Measurements from ENCODE around the gene CCDC60.

The CCDC60 gene

DNA sequence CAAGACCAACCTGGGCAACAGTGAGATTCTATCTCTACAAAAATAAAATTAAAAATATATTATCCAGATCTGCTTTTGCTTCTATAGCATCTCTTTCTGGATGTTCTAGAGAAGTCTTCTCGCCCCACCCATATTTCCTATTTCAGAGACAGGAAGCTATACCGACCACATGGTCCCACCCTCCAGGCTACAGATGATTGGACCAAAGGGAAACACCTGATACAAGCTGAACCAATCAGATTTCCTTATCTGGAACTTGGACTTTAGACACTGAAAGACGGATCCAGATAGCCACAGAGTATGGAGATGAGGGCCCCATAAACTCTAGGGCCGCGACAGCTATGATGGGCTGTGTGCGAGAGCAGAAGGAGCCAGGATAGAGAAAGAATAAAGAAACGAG, 48.7 kb downstream of the CCDC60 start:
- H3K27ac ChIP-seq: no peak overlapping the region
- no peak overlapping the region for H3K4me3 ChIP-seq (ENCODE audit: low read depth in 1 of 2, low read length in 1 of 2)
- no peaks in the 10 kb centered on the region for H3K27me3 ChIP-seq
- H3K9me3 ChIP-seq: no peaks in the 10 kb centered on the region
- TF ChIP-seq, protein P1, sequence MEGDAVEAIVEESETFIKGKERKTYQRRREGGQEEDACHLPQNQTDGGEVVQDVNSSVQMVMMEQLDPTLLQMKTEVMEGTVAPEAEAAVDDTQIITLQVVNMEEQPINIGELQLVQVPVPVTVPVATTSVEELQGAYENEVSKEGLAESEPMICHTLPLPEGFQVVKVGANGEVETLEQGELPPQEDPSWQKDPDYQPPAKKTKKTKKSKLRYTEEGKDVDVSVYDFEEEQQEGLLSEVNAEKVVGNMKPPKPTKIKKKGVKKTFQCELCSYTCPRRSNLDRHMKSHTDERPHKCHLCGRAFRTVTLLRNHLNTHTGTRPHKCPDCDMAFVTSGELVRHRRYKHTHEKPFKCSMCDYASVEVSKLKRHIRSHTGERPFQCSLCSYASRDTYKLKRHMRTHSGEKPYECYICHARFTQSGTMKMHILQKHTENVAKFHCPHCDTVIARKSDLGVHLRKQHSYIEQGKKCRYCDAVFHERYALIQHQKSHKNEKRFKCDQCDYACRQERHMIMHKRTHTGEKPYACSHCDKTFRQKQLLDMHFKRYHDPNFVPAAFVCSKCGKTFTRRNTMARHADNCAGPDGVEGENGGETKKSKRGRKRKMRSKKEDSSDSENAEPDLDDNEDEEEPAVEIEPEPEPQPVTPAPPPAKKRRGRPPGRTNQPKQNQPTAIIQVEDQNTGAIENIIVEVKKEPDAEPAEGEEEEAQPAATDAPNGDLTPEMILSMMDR (IDR thresholded peaks at IDR 0.05): no peak
- H3K36me3 ChIP-seq: no peaks in the 10 kb centered on the region
- H3K4me1 ChIP-seq (ENCODE audit: control insufficient read depth in 1 of 2, insufficient read depth in 1 of 2, low read depth in 1 of 2, low read length in 1 of 2): no peaks in the 10 kb centered on the region

DNA sequence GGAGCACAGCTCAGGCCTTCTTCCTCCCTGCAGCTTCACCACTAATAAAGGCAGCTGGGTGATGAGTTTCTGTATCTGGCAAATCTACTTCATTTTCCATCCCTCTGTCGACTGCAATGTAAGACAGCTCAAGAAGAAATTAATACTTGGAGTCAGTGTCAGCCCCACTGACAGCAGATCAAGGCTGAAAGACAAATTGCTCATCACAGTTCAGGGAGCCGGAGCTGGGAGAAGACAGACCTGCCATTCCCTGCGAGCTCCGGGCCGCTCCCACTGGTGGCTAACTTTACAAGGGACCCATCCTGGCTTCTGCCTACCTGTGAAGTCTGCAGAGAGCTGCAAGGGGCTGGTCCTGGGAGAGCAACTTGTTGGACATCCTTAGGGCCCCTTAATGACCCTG, 49.8 kb downstream of the CCDC60 start:
- H3K9me3 ChIP-seq: no peaks in the 10 kb centered on the region
- no peaks in the 10 kb centered on the region for H3K27me3 ChIP-seq
- no peaks in the 10 kb centered on the region for H3K36me3 ChIP-seq
- H3K27ac ChIP-seq: no peak overlapping the region
- TF ChIP-seq, protein P1 (IDR thresholded peaks at IDR 0.05): no peak
- H3K4me1 ChIP-seq (ENCODE audit: control insufficient read depth in 1 of 2, insufficient read depth in 1 of 2, low read depth in 1 of 2, low read length in 1 of 2): no peaks in the 10 kb centered on the region
- no peak overlapping the region for H3K4me3 ChIP-seq (ENCODE audit: low read depth in 1 of 2, low read length in 1 of 2)

DNA sequence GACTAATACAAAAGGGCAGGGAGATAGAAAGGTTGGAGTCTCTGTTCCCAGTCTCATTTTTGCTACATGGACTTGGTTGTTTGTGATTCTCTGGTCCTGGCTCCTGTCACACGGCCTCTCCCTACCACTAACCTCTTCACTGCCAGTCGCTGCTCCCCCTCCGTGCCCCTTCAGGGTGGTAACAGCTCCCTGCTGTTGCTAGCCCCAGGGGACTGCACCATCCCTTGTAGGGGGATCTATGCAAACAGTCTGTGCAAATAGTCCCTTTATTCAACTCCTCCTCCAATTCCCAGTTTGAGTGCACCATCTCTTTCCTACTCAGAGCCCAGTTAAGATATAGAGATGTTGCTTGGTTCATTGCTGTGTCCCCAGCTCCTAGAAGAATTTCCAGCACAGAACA, 51.1 kb downstream of the CCDC60 start:
- H3K9me3 ChIP-seq: no peaks in the 10 kb centered on the region
- TF ChIP-seq, protein P1 (IDR thresholded peaks at IDR 0.05): no peak
- no peaks in the 10 kb centered on the region for H3K36me3 ChIP-seq
- no peaks in the 10 kb centered on the region for H3K4me1 ChIP-seq (ENCODE audit: control insufficient read depth in 1 of 2, insufficient read depth in 1 of 2, low read depth in 1 of 2, low read length in 1 of 2)
- H3K27me3 ChIP-seq: no peaks in the 10 kb centered on the region
- H3K4me3 ChIP-seq (ENCODE audit: low read depth in 1 of 2, low read length in 1 of 2): no peak overlapping the region
- H3K27ac ChIP-seq: no peak overlapping the region

DNA sequence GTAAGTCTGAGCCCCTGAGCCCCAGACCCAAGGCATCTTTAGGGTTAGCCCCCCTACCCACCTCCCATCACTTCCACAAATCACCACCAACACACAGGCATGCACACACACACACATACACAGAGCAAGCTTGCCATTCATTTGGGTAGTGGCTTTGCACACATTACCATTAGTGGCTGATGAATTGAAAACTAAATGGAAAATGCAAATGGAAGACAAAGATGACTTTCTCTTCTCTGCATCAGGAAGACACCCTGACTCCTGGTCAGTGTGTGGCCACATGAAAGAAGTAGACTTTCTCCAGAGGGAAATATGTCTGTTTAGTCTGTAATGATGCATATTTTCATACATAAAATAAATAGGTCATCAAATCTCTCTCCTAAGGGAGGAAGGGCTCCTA, 55.2 kb downstream of the CCDC60 start:
- Histone ChIP-seq H3K27ac (no peak overlapping the region), H3K36me3 (no peaks in the 10 kb centered on the region), H3K4me1 (ENCODE audit: control insufficient read depth in 1 of 2, insufficient read depth in 1 of 2, low read depth in 1 of 2, low read length in 1 of 2) (no peaks in the 10 kb centered on the region), H3K27me3 (no peaks in the 10 kb centered on the region), H3K9me3 (no peaks in the 10 kb centered on the region), H3K4me3 (ENCODE audit: low read depth in 1 of 2, low read length in 1 of 2) (no peak overlapping the region)
- TF ChIP-seq, protein P1 (IDR thresholded peaks at IDR 0.05): no peak

DNA sequence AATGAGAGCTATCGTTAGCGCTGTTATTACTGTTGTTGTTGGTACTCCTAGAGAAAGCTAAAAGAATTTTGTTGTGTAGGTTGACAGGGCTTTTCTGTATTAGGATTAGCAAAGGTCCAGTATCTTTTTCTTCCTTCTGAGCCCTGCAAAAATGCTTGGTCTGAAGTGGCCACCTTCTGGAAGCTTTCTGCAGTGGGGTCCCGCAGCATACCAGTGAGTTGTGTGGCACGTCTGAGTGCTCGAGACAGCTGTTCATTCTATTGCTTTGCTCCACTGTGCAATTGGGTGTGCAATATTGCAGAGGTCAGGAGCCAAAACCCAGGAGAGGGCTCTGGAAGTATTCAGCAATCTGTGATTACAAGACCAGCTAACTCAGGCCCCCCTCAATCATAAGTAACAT, 57.1 kb downstream of the CCDC60 start:
- Histone ChIP-seq H3K9me3 (no peaks in the 10 kb centered on the region), H3K4me1 (ENCODE audit: control insufficient read depth in 1 of 2, insufficient read depth in 1 of 2, low read depth in 1 of 2, low read length in 1 of 2) (no peaks in the 10 kb centered on the region), H3K27me3 (no peaks in the 10 kb centered on the region), H3K27ac (no peak overlapping the region), H3K4me3 (ENCODE audit: low read depth in 1 of 2, low read length in 1 of 2) (no peak overlapping the region), H3K36me3 (no peaks in the 10 kb centered on the region)
- TF ChIP-seq, protein P1 (IDR thresholded peaks at IDR 0.05): no peak

DNA sequence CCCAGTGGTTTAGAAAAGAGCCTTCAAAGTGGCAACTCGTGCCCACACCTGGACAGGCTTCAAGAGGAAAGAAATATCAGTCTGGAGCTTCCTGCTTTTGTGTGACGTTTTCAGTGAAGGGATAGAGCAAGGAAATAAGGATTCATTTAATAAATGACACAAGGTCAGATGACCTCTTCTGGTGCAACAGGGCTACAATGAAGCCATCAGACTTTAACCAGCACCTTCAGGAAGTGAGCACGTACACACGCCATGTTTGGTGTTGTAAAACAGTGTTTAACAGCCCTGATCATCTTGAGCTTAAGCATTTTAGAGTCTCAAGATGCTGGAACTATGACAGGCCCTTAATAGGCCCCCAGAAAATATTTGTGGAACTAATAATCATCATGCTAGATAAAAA, 59.1 kb downstream of the CCDC60 start:
- no peaks in the 10 kb centered on the region for H3K36me3 ChIP-seq
- no peak overlapping the region for H3K4me3 ChIP-seq (ENCODE audit: low read depth in 1 of 2, low read length in 1 of 2)
- no peaks in the 10 kb centered on the region for H3K4me1 ChIP-seq (ENCODE audit: control insufficient read depth in 1 of 2, insufficient read depth in 1 of 2, low read depth in 1 of 2, low read length in 1 of 2)
- no peaks in the 10 kb centered on the region for H3K9me3 ChIP-seq
- TF ChIP-seq, protein P1 (IDR thresholded peaks at IDR 0.05): no peak
- no peak overlapping the region for H3K27ac ChIP-seq
- H3K27me3 ChIP-seq: no peaks in the 10 kb centered on the region
